ENCODE measurements around the gene NADK2.

The NADK2 gene

DNA sequence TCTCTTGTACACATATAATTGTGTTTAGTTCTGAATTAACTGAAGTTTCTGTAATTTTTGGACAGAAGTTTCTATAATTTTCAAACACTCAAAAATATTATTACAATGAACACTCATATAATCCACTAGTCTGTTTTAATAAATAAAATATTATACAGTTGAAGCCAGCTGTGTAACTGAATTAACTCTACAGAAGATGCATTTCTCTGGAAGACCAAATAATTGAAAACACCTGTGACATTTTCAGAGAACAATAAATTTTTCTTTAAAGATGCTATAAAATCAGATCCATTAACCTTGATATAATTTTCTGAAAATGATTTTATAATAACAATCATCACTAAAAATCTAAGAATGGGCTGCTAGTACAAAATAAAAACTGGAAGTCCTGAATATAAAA lies 14.7 kb downstream of the NADK2 start:
- no peak overlapping the region for H3K4me2 ChIP-seq (ENCODE audit: low read length)
- no peaks in the 10 kb centered on the region for H4K20me1 ChIP-seq (ENCODE audit: control insufficient read depth, insufficient read depth, low read depth, low read length)
- H3K9me2 ChIP-seq (replicated peaks; ENCODE audit: control insufficient read depth, low read length): no peaks in the 10 kb centered on the region
- no peak for TF ChIP-seq EZH2phosphoT487 (IDR thresholded peaks at IDR 0.05; ENCODE audit: borderline replicate concordance, low read length)
- TF ChIP-seq, protein P1, sequence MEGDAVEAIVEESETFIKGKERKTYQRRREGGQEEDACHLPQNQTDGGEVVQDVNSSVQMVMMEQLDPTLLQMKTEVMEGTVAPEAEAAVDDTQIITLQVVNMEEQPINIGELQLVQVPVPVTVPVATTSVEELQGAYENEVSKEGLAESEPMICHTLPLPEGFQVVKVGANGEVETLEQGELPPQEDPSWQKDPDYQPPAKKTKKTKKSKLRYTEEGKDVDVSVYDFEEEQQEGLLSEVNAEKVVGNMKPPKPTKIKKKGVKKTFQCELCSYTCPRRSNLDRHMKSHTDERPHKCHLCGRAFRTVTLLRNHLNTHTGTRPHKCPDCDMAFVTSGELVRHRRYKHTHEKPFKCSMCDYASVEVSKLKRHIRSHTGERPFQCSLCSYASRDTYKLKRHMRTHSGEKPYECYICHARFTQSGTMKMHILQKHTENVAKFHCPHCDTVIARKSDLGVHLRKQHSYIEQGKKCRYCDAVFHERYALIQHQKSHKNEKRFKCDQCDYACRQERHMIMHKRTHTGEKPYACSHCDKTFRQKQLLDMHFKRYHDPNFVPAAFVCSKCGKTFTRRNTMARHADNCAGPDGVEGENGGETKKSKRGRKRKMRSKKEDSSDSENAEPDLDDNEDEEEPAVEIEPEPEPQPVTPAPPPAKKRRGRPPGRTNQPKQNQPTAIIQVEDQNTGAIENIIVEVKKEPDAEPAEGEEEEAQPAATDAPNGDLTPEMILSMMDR (IDR thresholded peaks at IDR 0.05; ENCODE audit: low read depth, low read length, poor library complexity, severe bottlenecking): no peak
- H3K27ac ChIP-seq (ENCODE audit: low read depth, low read length): no peak overlapping the region
- H3K79me2 ChIP-seq (ENCODE audit: control insufficient read depth, low read length): peaks cover 34% of the 10 kb centered on the region
- peaks cover 7% of the 10 kb centered on the region for H3K4me1 ChIP-seq (ENCODE audit: control insufficient read depth, low read length)
- H3F3A ChIP-seq (ENCODE audit: control insufficient read depth, insufficient read depth): no peaks in the 10 kb centered on the region
- H3K4me3 ChIP-seq (ENCODE audit: low read length): no peak overlapping the region
- peaks cover 42% of the 10 kb centered on the region for H3K36me3 ChIP-seq (ENCODE audit: control insufficient read depth, low read length)
- no peaks in the 10 kb centered on the region for H3K27me3 ChIP-seq (ENCODE audit: control insufficient read depth, low read length)
- no peaks in the 10 kb centered on the region for H3K9me3 ChIP-seq (ENCODE audit: control insufficient read depth, insufficient read depth, low read length)

GRCh38 chr5:36222620-36223019 lies 19.1 kb downstream of the NADK2 start:
- Histone ChIP-seq H4K20me1 (ENCODE audit: control insufficient read depth, insufficient read depth, low read depth, low read length) (no peaks in the 10 kb centered on the region), H3K79me2 (ENCODE audit: control insufficient read depth, low read length) (no peaks in the 10 kb centered on the region), H3K27ac (ENCODE audit: low read depth, low read length) (no peak overlapping the region), H3K9me3 (ENCODE audit: control insufficient read depth, insufficient read depth, low read length) (no peaks in the 10 kb centered on the region), H3K9me2 (replicated peaks; ENCODE audit: control insufficient read depth, low read length) (no peaks in the 10 kb centered on the region), H3F3A (ENCODE audit: control insufficient read depth, insufficient read depth) (no peaks in the 10 kb centered on the region), H3K4me3 (ENCODE audit: low read length) (no peak overlapping the region), H3K27me3 (ENCODE audit: control insufficient read depth, low read length) (no peaks in the 10 kb centered on the region), H3K4me1 (ENCODE audit: control insufficient read depth, low read length) (peaks cover 11% of the 10 kb centered on the region), H3K4me2 (ENCODE audit: low read length) (no peak overlapping the region), H3K36me3 (ENCODE audit: control insufficient read depth, low read length) (peaks cover 84% of the 10 kb centered on the region)
- no peak for TF ChIP-seq EZH2phosphoT487 (IDR thresholded peaks at IDR 0.05; ENCODE audit: borderline replicate concordance, low read length)
- TF ChIP-seq, protein P1 (IDR thresholded peaks at IDR 0.05; ENCODE audit: low read depth, low read length, poor library complexity, severe bottlenecking): no peak

GRCh38 chr5:36217988-36218387 lies 23.7 kb downstream of the NADK2 start:
- Histone ChIP-seq H3K36me3 (ENCODE audit: control insufficient read depth, low read length) (peaks cover 86% of the 10 kb centered on the region), H3K79me2 (ENCODE audit: control insufficient read depth, low read length) (no peaks in the 10 kb centered on the region), H3K9me3 (ENCODE audit: control insufficient read depth, insufficient read depth, low read length) (no peaks in the 10 kb centered on the region), H3K9me2 (replicated peaks; ENCODE audit: control insufficient read depth, low read length) (no peaks in the 10 kb centered on the region), H3K4me3 (ENCODE audit: low read length) (no peak overlapping the region), H3F3A (ENCODE audit: control insufficient read depth, insufficient read depth) (no peaks in the 10 kb centered on the region; the same call in 1 of the 2 replicates), H3K27me3 (ENCODE audit: control insufficient read depth, low read length) (no peaks in the 10 kb centered on the region), H3K4me1 (ENCODE audit: control insufficient read depth, low read length) (peaks cover 35% of the 10 kb centered on the region), H3K4me2 (ENCODE audit: low read length) (no peak overlapping the region), H4K20me1 (ENCODE audit: control insufficient read depth, insufficient read depth, low read depth, low read length) (no peaks in the 10 kb centered on the region), H3K27ac (ENCODE audit: low read depth, low read length) (no peak overlapping the region)
- TF ChIP-seq EZH2phosphoT487 (IDR thresholded peaks at IDR 0.05; ENCODE audit: borderline replicate concordance, low read length): no peak
- TF ChIP-seq, protein P1 (IDR thresholded peaks at IDR 0.05; ENCODE audit: low read depth, low read length, poor library complexity, severe bottlenecking): no peak
